ENCODE results near the gene SNAP47.

DNA sequence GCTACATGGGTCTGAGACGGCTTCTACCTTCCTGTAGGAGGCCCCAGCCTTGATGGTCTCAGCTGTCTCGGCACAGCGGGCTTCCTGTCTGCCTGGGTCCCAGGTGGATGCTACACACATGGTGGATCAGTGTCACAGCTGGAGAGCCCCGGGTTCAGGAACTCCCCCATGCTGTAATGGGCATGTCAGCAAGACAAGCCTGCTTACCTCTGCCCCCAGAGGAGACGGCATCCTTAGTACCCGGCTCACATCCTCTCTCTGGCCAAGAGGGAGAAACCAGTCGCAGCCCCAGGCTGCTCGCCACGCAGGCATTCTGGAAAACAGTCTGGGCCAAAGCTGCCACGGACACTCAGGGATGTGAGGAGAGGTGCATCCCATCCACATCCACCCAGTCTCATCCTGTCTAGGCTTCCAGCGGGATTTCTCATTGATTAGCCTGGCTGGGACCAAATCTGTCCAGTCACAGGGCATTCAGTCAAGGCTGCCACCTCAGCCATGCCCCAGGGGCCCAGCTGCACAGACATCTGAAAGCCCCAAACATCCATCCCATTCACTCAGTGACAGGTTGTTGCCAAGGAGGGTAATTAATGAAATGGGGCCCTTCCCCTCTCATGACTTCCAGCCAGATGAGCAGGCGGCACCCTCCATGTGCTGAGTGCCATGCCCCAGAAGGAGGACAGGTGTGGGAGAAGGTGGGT lies 10.5 kb downstream of the SNAP47 start:
- no peak for TF ChIP-seq POLR2A (IDR thresholded peaks at IDR 0.05)
- TF ChIP-seq, protein P1, sequence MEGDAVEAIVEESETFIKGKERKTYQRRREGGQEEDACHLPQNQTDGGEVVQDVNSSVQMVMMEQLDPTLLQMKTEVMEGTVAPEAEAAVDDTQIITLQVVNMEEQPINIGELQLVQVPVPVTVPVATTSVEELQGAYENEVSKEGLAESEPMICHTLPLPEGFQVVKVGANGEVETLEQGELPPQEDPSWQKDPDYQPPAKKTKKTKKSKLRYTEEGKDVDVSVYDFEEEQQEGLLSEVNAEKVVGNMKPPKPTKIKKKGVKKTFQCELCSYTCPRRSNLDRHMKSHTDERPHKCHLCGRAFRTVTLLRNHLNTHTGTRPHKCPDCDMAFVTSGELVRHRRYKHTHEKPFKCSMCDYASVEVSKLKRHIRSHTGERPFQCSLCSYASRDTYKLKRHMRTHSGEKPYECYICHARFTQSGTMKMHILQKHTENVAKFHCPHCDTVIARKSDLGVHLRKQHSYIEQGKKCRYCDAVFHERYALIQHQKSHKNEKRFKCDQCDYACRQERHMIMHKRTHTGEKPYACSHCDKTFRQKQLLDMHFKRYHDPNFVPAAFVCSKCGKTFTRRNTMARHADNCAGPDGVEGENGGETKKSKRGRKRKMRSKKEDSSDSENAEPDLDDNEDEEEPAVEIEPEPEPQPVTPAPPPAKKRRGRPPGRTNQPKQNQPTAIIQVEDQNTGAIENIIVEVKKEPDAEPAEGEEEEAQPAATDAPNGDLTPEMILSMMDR (IDR thresholded peaks at IDR 0.05): no peak

Measured in body of pancreas (tissue), 4 donors.